GM21367 (cell line): Measurements from ENCODE around the gene TEX101.
A peak's percentile ranks its signal among the peaks of the same experiment; 100 is the strongest.

ENCODE experiments used
- ATAC-seq: cut with Tn5 transposase; IDR thresholded peaks from one replicate; pipeline ENCODE4 v1.9.1; 2021; ENCODE audit not compliant: unreplicated experiment

Gene TEX101

GRCh38 chr19:43445426-43445825 is 30.7 kb downstream of the TEX101 start:
- ATAC-seq = no peak

DNA sequence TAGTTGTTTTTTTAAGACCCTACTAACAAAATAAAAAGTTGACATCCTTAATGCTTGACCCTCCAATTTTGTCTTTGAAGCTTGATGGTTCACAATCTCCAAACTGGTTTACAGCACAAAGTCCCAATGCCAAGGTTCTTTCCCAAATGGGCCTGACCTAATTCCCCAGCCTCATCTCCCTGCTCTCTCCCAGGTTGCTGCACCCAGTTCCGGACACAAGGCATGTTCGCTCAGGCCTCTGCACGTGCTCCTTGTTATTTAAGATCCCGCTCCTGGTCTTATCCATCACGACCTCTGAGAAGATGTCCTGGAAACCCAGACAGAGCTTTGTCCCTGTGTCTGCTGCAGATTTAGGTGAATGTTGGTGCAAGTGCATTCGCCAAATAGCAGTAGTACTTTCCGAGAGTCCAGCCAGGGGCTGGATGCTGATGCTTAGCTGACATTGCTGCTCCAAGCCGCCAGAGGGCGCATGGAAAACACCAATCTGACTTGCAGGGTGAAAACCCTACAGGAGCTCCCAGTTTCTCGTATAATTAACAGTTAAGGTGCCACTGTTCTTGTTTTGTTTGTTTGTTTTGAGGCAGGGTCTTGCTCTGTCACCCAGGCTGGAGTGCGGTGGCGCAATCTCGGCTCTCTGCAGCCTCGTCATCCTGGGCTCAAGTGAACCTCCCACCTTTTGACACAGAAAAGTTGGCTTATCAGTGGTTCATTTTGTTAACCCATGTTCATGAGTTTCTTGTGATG is 32.2 kb downstream of the TEX101 start:
- no peak for ATAC-seq

GRCh38 chr19:43447655-43448054 is 33.0 kb downstream of the TEX101 start:
- no peak for ATAC-seq

- ATAC-seq = no peak
These were observed 35.9 kb downstream of the TEX101 start for GRCh38 chr19:43450545-43450997.

- no peak for ATAC-seq
These were observed 37.9 kb downstream of the TEX101 start for GRCh38 chr19:43452582-43452981.

- ATAC-seq = no peak
These were observed 39.3 kb downstream of the TEX101 start for GRCh38 chr19:43454031-43454430.

GRCh38 chr19:43455321-43456113 is 40.8 kb downstream of the TEX101 start:
- ATAC-seq = no peak

DNA sequence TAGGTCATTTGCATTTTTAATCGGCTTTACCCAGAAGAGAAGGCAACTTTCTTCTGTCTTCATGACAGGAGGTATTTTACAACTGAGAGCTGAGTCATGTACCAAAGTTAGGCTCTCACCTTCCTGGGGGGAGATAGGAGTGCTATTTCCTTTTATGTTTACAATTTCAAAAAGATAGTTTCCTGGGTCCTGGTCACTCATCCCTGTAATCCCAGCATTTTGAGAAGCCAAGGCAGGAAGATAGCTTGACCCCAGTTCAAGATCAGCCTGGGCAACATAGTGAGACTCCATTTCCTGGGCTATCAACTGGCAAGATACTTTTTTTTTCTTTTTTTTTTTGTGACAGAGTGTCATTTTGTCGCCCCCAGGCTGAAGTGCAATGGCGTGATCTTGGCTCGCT is 43.1 kb downstream of the TEX101 start:
- ATAC-seq = no peak

- no peak for ATAC-seq
These were observed 45.8 kb downstream of the TEX101 start for GRCh38 chr19:43460362-43461016.

DNA sequence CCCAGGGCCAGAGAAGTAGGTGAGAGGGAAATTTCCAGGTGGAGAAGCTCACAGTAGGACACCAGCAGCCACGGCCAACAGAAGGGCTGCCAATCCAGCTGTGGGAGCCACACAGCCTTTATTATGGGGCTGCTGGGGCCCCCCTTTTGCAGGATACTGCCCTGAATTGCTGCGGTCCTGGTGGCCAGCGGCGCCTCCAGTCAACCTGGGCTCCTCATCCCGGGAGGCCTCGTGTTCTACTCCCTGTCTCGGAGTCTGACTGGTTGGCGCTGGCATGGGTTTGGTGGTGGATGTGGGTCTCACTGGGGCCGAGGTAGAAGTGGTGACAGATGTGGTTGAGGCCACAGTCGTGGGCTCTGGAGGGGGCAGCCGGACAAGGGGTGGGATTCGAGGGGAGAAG is 46.6 kb downstream of the TEX101 start:
- no peak for ATAC-seq

GRCh38 chr19:43462383-43462782 is 47.7 kb downstream of the TEX101 start:
- no peak for ATAC-seq

DNA sequence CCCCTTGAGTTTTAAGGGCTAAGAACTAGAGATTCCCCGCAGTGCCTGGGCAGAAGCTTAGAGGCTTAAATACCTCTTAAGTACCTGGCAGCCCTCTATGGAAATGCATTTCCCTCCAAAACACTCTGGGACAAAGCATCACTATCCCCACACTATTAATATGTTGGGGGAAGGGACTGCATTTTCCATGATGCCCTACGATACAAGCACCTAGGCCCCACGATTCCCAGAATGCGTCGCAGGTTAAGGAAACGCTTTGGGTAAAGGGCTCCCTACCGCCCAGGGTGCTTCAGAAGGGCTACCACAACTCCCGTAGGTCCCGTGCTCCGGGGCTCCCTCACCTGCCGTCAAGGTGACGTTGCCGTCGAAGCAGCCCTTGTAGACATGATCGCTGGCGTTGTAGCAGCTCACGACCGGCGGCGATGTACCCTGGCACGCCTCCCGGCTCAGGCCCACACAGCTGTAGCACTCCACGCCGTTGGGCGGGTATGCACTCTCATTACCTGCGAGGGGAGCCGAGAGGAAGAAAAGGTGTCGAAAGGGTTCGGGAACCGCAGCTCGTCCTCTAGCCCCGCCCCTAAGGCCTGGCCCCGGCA is 48.2 kb downstream of the TEX101 start:
- no peak for ATAC-seq

DNA sequence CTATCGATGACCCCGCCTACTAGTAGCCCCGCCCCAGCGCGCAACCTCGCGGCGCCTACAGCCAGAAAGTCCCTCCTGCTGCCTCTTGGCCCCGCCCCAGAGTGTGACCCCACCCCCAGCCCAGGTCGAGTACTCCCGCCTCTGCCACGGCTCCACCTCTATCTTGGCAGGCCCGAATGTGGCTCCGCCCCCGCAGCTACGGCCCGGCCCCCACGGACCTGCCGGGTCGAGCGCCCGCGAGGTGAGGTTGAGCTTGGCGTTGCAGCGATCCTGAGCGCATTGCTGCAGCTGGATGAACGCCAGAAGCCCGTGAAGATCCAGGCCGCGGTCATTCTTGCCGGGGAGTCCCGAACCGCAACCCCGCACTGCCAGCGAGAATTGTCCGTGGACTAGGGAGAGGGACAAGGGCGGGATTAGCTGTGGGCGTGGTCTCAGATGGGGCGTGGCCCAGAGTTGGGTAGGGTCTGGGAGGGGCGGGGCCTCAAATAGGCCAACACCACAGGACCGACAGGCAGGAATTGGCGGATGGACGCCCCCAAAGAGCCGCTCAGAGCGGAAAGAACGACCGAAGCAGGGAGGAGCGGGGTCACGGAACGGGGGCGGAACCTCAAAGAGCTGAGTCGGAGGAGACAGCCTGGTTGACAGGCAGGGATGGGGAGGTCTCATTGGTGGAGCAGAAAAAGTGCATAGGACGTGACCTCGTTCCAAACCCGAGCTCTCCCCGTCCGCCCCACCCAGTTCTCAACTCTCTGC is 48.9 kb downstream of the TEX101 start:
- peak; percentile 68 for ATAC-seq

- no peak for ATAC-seq
These were observed 49.6 kb downstream of the TEX101 start for GRCh38 chr19:43464134-43464775.

- ATAC-seq = no peak
These were observed 50.9 kb downstream of the TEX101 start, which contains the start of gene LYPD3 for GRCh38 chr19:43465468-43466120. LYPD3 (minus strand) TSS chr19:43465608; CDS start chr19:43465571, 37 bp downstream.

DNA sequence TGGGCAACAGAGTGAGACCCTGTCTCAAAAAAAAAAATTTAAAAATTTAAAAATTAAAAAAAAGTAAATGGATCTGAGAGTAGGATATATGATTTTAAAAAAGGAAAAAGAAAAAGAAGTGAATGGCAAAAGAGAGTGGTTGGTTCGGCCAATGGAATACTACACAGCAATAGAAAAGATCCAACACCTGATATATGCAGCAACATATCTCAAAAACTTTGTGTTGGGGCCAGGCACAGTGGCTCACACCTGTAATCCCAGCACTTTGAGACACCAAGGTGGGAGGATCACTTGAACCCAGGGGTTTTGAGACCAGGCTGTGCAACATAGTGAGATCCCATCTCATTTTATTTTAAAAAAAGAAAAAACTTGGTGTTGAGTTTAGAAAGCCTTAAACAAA is 52.1 kb downstream of the TEX101 start:
- no peak for ATAC-seq

DNA sequence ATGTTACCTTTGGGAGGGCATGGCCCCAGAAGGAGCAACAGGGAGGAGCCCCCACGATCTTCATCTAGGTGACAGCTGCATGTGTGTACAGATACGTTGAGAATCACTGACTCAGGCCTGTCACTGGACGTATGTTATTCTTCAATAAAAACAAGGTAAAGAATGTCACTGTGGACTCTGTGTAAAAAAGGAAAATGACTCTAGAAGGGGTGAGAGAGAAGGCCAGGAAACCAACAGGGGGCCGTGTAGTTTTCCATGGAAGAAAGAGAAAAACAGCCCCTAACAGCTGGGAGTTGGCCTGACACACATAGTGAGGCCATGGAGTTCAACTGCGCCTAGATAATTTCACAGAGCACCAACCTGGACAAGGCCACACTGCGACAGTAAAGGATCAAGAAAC is 52.6 kb downstream of the TEX101 start:
- ATAC-seq = no peak

GRCh38 chr19:43467730-43468129 is 53.0 kb downstream of the TEX101 start:
- no peak for ATAC-seq
